Measurements from ENCODE around the gene ENTPD8.

DNA sequence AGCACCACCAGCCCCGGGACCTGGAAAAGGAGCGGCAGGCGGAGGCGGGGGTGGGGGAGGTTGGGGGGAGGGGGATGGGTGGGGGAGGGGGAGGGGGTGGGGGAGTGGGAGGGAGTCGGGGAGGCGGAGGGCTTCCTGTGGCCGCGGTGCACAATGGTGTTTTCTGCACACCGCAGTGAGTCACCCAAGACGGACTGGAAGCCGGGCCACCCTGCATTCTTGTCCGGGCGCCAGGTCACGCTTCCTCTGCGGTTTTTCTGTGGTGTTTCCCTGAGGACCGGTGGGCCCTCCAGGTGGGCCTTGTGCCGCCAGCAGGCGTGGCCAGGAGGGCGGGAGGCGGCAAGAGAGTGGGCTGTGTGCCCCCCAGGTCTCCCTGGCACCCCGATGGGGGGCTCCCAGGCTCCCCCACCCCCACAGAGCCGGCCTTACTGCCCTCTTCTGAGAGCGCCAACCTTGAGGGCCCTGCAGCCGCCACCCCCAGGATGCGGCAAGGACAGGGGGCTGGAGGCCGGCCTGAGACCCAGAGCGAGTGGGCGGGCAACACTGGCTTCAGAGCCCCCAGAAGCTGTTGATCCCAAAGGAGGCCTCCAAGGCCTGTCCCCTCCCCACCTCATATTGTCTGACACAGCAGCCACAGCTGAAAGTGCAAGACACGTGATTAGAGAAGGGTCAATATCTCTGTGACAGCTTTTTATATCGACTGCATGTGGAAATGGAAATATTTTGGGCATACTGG is 29.3 kb downstream of the ENTPD8 start:
- TF ChIP-seq, protein P1, sequence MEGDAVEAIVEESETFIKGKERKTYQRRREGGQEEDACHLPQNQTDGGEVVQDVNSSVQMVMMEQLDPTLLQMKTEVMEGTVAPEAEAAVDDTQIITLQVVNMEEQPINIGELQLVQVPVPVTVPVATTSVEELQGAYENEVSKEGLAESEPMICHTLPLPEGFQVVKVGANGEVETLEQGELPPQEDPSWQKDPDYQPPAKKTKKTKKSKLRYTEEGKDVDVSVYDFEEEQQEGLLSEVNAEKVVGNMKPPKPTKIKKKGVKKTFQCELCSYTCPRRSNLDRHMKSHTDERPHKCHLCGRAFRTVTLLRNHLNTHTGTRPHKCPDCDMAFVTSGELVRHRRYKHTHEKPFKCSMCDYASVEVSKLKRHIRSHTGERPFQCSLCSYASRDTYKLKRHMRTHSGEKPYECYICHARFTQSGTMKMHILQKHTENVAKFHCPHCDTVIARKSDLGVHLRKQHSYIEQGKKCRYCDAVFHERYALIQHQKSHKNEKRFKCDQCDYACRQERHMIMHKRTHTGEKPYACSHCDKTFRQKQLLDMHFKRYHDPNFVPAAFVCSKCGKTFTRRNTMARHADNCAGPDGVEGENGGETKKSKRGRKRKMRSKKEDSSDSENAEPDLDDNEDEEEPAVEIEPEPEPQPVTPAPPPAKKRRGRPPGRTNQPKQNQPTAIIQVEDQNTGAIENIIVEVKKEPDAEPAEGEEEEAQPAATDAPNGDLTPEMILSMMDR (IDR thresholded peaks at IDR 0.05), result no peak
- TF ChIP-seq EZH2phosphoT487 (IDR thresholded peaks at IDR 0.05), result no peak
- TF ChIP-seq EZH2 (IDR thresholded peaks at IDR 0.05), result no peak

Data from neural progenitor cell (in vitro differentiated cells).